GM18868 (cell line): ENCODE results near the gene OGFOD3.
A peak's percentile ranks its signal among the peaks of the same experiment; 100 is the strongest.

ENCODE experiments used
- ATAC-seq: cut with Tn5 transposase; IDR thresholded peaks from one replicate; pipeline ENCODE4 v1.9.1; 2021; ENCODE audit warnings: mild to moderate bottlenecking, moderate library complexity; ENCODE audit not compliant: unreplicated experiment

Gene OGFOD3

GRCh38 chr17:82408288-82408937 is 10.0 kb downstream of the OGFOD3 start:
- ATAC-seq: no peak

GRCh38 chr17:82407255-82407654 is 11.1 kb downstream of the OGFOD3 start:
- no peak for ATAC-seq

GRCh38 chr17:82406131-82406671 is 12.2 kb downstream of the OGFOD3 start:
- no peak for ATAC-seq

GRCh38 chr17:82405051-82405450 is 13.3 kb downstream of the OGFOD3 start:
- no peak for ATAC-seq

DNA sequence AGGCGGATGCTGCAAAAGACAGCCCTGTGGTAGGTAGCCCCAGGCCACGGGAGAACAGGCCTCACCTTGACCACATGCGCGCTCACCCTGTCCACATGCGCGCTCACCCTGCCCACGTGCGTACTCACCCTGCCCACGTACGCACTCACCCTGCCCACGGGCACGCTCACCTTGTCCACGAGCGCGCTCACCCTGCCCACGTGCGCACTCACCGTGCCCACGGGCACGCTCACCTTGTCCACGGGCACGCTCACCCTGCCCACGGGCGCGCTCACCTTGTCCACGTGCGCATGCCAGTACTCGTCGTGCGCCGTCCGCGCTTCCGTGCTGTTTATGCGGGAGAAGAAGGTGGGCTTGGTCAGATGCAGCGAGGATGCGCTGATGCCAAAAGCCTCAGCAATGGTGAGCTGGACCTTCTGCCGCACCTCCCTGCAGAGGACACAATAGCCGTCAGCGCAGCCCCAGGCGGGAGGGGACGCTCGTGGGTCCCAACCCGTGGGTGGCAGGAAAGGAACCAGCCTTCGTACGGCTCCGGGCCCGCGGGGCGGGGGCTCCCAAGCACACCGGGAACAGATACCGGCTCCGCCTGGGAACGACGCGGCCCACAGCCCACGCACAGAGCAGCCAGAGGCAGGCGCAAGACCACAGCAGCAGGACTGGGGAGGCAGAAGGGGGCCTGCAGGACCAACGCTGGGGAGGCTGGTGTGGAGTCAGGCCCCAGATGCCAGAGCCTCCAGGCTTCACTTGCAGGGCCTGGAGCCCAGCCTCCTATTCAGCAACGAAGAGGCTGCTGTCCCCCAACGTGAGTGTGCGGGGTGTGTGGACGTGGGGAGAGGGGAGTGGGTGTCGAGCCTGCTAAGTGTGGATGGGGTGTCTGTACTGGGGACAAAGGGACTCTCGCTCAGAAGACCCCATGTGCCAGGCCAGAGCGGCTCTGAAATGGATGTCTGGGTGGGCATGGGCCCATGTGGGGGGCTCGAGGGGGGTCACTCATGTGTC is 14.4 kb downstream of the OGFOD3 start:
- ATAC-seq: no peak

DNA sequence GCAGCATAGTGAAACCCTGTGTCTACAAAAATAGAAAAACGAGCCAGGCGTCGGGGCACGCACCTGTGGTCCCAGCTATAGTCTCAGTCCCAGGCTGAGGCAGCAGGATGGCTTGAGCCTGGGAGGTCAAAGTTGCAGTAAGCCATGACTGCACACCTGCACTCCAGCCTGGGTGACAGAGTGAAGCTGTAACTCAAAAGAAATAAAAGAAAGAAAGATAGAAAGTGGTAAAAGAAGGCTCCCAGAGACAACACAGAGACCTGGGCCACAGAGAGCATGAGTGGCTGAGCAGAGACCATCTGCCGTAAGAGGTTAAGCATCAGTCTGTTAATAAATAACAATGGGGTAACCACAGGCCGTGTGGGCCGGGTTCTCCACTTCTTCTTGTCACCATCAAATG is 15.5 kb downstream of the OGFOD3 start:
- ATAC-seq: no peak

DNA sequence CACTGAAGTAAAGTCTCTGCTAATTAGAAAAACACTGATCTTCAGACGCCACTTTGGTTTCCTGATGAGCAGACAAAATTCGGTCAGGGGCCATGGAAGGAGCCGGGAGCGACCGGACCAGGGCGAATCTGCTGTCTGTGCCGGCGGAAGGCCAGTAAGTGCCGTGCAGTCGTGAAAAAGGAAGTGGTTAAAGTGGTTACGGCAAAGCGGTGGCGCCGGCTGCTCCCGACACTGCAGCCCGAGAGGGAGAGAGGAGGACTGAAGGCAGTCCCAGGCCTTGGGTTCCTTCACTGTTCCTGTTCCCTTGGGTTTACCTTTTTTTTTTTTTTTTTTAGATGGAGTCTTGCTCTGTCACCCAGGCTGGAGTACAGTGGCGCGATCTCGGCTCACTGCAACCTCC is 17.6 kb downstream of the OGFOD3 start:
- peak; percentile 65 for ATAC-seq

DNA sequence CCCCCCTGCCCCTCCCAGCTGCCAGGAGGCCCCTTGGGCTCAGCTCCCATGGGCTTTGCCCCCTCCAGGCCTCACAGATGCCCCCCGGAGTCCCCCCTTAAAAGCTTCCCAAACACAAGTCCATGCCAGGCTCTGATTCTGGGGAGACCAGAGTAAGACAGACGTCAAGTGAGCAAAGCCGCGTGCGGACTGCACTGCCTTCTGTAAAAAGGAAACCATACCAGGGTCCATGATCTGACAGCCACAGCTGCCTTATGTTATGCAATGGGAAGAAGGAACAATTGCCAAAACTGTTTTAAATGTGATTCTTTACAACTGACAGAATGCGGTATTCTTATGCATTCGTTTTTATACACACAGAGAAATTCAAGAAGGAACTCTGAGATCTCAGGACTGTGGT is 18.2 kb downstream of the OGFOD3 start:
- ATAC-seq: no peak

- ATAC-seq: no peak
Observed at GRCh38 chr17:82399601-82400101, 18.7 kb downstream of the OGFOD3 start.

GRCh38 chr17:82399041-82399441 is 19.3 kb downstream of the OGFOD3 start:
- ATAC-seq: no peak

DNA sequence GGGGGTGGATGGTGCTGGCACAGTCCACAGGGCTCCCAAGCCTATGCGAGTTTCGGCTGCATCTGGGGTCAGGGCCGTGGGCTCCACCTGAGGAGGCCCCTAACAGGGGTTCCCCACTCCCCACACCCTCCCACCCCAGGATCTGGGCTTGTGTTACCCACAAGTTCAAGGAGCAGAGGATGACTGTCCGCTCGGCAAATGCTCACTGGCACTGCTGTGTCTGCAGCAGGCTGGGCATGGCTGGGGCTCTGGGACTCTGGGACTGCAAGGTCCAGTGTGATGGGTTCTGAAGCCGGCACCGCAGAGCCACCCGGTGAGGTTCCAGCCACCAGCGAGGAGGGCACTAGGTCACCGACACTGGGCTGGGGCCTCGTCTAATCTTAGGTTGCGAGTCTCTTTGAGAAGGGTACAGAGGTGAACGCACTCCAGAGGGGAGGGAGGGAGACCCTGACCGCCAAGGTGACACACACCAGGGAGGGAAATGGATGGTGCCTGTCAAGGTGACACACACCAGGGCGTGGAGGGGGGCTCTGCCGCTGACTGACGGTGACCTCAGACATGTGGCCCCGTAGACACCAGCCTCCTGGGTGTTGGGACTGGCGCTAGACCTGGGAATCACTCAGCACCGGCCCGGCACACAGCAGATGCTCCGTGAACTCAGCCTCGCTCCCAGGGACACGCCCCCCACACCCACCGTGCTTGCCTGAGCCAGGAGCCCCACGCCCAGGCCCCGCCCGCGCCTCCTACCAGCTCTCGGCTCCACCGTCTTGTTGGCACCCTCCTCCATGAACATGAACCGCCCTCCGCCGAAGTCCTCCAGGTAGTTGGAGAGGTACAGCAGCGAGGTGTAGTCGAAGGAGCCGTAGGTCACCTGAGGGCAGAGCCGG is 20.7 kb downstream of the OGFOD3 start:
- ATAC-seq: no peak

- ATAC-seq: no peak
Observed at GRCh38 chr17:82396601-82397435, 21.6 kb downstream of the OGFOD3 start.

DNA sequence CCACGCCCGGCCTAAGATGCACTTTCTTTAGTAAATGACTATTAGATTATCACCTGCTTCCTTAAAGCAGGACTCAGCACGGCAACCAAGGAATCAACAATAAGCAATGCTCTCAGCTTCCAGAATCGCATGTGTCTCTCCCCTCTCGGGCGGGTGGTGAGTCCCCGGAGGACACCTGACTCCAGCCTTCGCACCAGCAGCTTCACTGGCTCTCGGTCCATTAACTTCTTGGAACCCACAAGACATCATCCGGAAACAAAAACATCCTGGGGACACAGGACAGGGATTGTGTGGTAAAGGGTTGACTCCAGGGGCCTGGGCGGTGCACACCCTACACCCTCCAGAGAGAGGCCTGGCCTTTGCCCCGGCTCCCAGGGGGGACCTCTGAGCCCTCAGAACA is 24.1 kb downstream of the OGFOD3 start:
- ATAC-seq: no peak

GRCh38 chr17:82392941-82393340 is 25.4 kb downstream of the OGFOD3 start:
- no peak for ATAC-seq

GRCh38 chr17:82392209-82392920 is 26.0 kb downstream of the OGFOD3 start:
- no peak for ATAC-seq

DNA sequence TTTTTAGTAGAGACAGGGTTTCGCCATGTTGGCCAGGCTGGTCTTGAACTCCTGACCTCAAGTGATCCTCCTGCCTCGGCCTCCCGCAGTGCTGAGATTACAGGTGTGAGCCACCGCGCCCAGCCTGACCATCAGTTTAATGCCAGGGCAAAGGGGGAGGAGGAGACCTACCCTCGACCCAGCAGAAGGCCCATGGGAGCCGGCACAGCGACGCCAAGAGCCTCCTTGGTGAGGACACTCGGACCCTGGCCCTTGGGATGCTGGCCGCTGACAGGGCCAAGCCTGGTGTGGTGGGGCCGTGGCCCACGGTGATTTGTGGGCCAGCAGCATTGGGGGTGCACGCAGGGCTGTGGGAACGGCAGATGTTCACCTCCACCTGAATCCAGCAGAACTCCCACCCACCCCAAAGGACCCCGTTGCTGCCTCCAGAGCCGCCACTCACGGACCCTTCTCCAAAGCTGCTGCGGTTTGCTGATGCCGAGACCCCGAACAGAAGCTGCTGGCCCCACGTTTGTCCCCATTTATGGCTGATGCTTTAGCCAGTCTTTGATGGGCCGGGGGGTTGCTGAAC is 26.8 kb downstream of the OGFOD3 start:
- no peak for ATAC-seq

GRCh38 chr17:82390860-82391435 is 27.4 kb downstream of the OGFOD3 start:
- ATAC-seq: no peak
